ENCODE measurements around the gene MYH6. TPM values are rescaled to one million over a fixed set of nuclear protein-coding genes. Genes with fewer than 3 reads are reported as not detected.

MYH6 gene
- total RNA-seq, 2 donors from 2014 or later = 1.6 TPM; not detected in 1

GRCh38 chr14:23443411-23443812 is 35.3 kb upstream of the MYH6 start:
- TF ChIP-seq CTCF (IDR thresholded peaks at IDR 0.05) = no peak
- no peaks in the 10 kb centered on the region for H3K27me3 ChIP-seq
- H3K27ac ChIP-seq = no peak overlapping the region
- H3K4me3 ChIP-seq = no peak overlapping the region
- no peak overlapping the region for H3K9ac ChIP-seq (ENCODE audit: low read depth in 2 of 2, low read length in 2 of 2)
- DNase-seq = no peak
- H3K4me1 ChIP-seq = no peaks in the 10 kb centered on the region
- intact Hi-C loops (cut with DNase I) = loop anchor here (10.0 kb wide), 1 partner anchor 119 kb away; the partner anchor contains the start of gene PABPN1
- no peaks in the 10 kb centered on the region for H3K36me3 ChIP-seq
- H3K9me3 ChIP-seq = no peaks in the 10 kb centered on the region

- H3K9ac ChIP-seq (ENCODE audit: low read depth in 2 of 2, low read length in 2 of 2) = no peak overlapping the region
- H3K27me3 ChIP-seq = no peaks in the 10 kb centered on the region
- no peaks in the 10 kb centered on the region for H3K9me3 ChIP-seq
- TF ChIP-seq CTCF (IDR thresholded peaks at IDR 0.05) = no peak
- H3K36me3 ChIP-seq = no peaks in the 10 kb centered on the region
- H3K27ac ChIP-seq = no peak overlapping the region
- no peak overlapping the region for H3K4me3 ChIP-seq
- intact Hi-C loops (cut with DNase I) = loop anchor here (10.0 kb wide), 1 partner anchor 118 kb away; the partner anchor contains the start of gene PABPN1
- DNase-seq = no peak
- H3K4me1 ChIP-seq = no peaks in the 10 kb centered on the region
These were observed 34.8 kb upstream of the MYH6 start for GRCh38 chr14:23442721-23443356.

GRCh38 chr14:23441076-23441475 is 33.0 kb upstream of the MYH6 start:
- H3K4me1 ChIP-seq = no peaks in the 10 kb centered on the region
- H3K27me3 ChIP-seq = no peaks in the 10 kb centered on the region
- intact Hi-C loops (cut with DNase I) = loop anchor here (10.0 kb wide), 1 partner anchor 116 kb away; the partner anchor contains the start of gene PABPN1
- no peaks in the 10 kb centered on the region for H3K9me3 ChIP-seq
- H3K4me3 ChIP-seq = no peak overlapping the region
- H3K36me3 ChIP-seq = no peaks in the 10 kb centered on the region
- DNase-seq = no peak
- no peak overlapping the region for H3K27ac ChIP-seq
- H3K9ac ChIP-seq (ENCODE audit: low read depth in 2 of 2, low read length in 2 of 2) = no peak overlapping the region
- no peak for TF ChIP-seq CTCF (IDR thresholded peaks at IDR 0.05)

- no peaks in the 10 kb centered on the region for H3K36me3 ChIP-seq
- no peak overlapping the region for H3K9ac ChIP-seq (ENCODE audit: low read depth in 2 of 2, low read length in 2 of 2)
- no peak overlapping the region for H3K4me3 ChIP-seq
- no peaks in the 10 kb centered on the region for H3K9me3 ChIP-seq
- H3K4me1 ChIP-seq = no peaks in the 10 kb centered on the region
- no peak overlapping the region for H3K27ac ChIP-seq
- no peak for DNase-seq
- intact Hi-C loops (cut with DNase I) = no loop called here
- H3K27me3 ChIP-seq = no peaks in the 10 kb centered on the region
- TF ChIP-seq CTCF (IDR thresholded peaks at IDR 0.05) = no peak
These were observed 31.2 kb upstream of the MYH6 start for GRCh38 chr14:23439107-23439835.

GRCh38 chr14:23438101-23438971 is 30.3 kb upstream of the MYH6 start:
- Histone ChIP-seq H3K9me3 (no peaks in the 10 kb centered on the region), H3K4me3 (no peak overlapping the region), H3K36me3 (no peaks in the 10 kb centered on the region), H3K27me3 (no peaks in the 10 kb centered on the region), H3K27ac (no peak overlapping the region), H3K9ac (ENCODE audit: low read depth in 2 of 2, low read length in 2 of 2) (no peak overlapping the region), H3K4me1 (no peaks in the 10 kb centered on the region)
- no peak for TF ChIP-seq CTCF (IDR thresholded peaks at IDR 0.05)
- no peak for DNase-seq
- intact Hi-C loops (cut with DNase I) = no loop called here
